ENCODE results near the gene GBP7. TPM values are rescaled to one million over a fixed set of nuclear protein-coding genes. Genes with fewer than 3 reads are reported as not detected.
"Not testable (repeated sequence)": the region's sequence is repeated elsewhere in the genome, so short reads cannot be mapped to it uniquely, and the experiment has no call there.

GBP7 gene
- total RNA-seq, 1 experiment from 2014 or later, result not detected

GRCh38 chr1:89142160-89142559 lies 33.6 kb downstream of the GBP7 start:
- no peaks in the 10 kb centered on the region for H3K9me3 ChIP-seq (ENCODE audit: low read length)
- no peaks in the 10 kb centered on the region for H3K9me2 ChIP-seq (replicated peaks; ENCODE audit: insufficient read depth, low read length)
- no peak overlapping the region for H3K9ac ChIP-seq (ENCODE audit: low read length)
- no peaks in the 10 kb centered on the region for H4K20me1 ChIP-seq (ENCODE audit: insufficient read depth, low read depth, low read length)
- no peaks in the 10 kb centered on the region for H3K36me3 ChIP-seq (ENCODE audit: insufficient read depth, low read length)
- no peak overlapping the region for H3K4me2 ChIP-seq (ENCODE audit: low read depth, low read length, poor library complexity, severe bottlenecking)
- no peaks in the 10 kb centered on the region for H3K27me3 ChIP-seq (ENCODE audit: low read length)
- H3K79me2 ChIP-seq (ENCODE audit: low read length), result no peaks in the 10 kb centered on the region
- DNase-seq, result no peak
- no peaks in the 10 kb centered on the region; the same call in 1 of the 2 replicates for H3K4me1 ChIP-seq (ENCODE audit: low read length)
- H3K4me3 ChIP-seq (ENCODE audit: low read length), result no peak overlapping the region
- H2AFZ ChIP-seq (ENCODE audit: low read length), result no peak overlapping the region
- no peak overlapping the region for H3K27ac ChIP-seq (ENCODE audit: low read length)

DNA sequence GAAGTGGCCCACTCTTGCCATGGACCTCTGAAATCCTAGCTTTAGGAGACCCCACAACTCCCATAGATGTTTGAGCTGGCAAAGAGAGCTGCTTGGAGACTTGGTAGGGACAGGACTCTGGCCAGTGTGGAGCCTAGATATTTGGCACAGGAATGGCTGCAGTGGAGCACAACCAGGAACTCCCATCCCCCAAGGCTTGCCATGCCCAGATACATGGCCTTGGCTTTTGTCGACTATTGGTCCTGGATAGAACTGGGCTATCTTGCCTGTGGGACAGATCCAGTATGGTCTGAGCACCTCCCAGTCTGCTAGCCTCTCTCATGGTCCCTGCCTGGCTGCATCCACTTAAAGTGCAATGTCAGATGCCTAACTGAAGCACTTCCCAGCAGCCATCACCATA lies 42.1 kb downstream of the GBP7 start:
- no peak for DNase-seq
- H3K9ac ChIP-seq (ENCODE audit: low read length), result no peak overlapping the region
- H3K4me3 ChIP-seq (ENCODE audit: low read length), result no peak overlapping the region

GRCh38 chr1:89130716-89131115 lies 45.1 kb downstream of the GBP7 start:
- Histone ChIP-seq H2AFZ (ENCODE audit: low read length) (no peak overlapping the region), H3K27ac (ENCODE audit: low read length) (no peak overlapping the region), H3K4me2 (ENCODE audit: low read depth, low read length, poor library complexity, severe bottlenecking) (no peak overlapping the region), H3K79me2 (ENCODE audit: low read length) (no peaks in the 10 kb centered on the region), H3K4me3 (ENCODE audit: low read length) (no peak overlapping the region), H3K27me3 (ENCODE audit: low read length) (no peaks in the 10 kb centered on the region), H3K36me3 (ENCODE audit: insufficient read depth, low read length) (no peaks in the 10 kb centered on the region), H3K9ac (ENCODE audit: low read length) (no peak overlapping the region), H3K9me3 (ENCODE audit: low read length) (no peaks in the 10 kb centered on the region), H3K9me2 (replicated peaks; ENCODE audit: insufficient read depth, low read length) (no peaks in the 10 kb centered on the region), H4K20me1 (ENCODE audit: insufficient read depth, low read depth, low read length) (no peaks in the 10 kb centered on the region), H3K4me1 (ENCODE audit: low read length) (no peaks in the 10 kb centered on the region)
- DNase-seq, result no peak

More for the DNA sequence above, 42.1 kb downstream of the GBP7 start:
- Histone ChIP-seq H2AFZ (ENCODE audit: low read length) (no peak overlapping the region), H3K9me3 (ENCODE audit: low read length) (no peaks in the 10 kb centered on the region), H3K27ac (ENCODE audit: low read length) (no peak overlapping the region), H3K4me1 (ENCODE audit: low read length) (no peaks in the 10 kb centered on the region), H3K4me2 (ENCODE audit: low read depth, low read length, poor library complexity, severe bottlenecking) (no peak overlapping the region), H4K20me1 (ENCODE audit: insufficient read depth, low read depth, low read length) (no peaks in the 10 kb centered on the region), H3K27me3 (ENCODE audit: low read length) (no peaks in the 10 kb centered on the region), H3K79me2 (ENCODE audit: low read length) (no peaks in the 10 kb centered on the region), H3K9me2 (replicated peaks; ENCODE audit: insufficient read depth, low read length) (no peaks in the 10 kb centered on the region), H3K36me3 (ENCODE audit: insufficient read depth, low read length) (no peaks in the 10 kb centered on the region)

GRCh38 chr1:89129911-89130310 lies 45.9 kb downstream of the GBP7 start:
- Histone ChIP-seq H3K9me3 (ENCODE audit: low read length) (no peaks in the 10 kb centered on the region), H3K4me3 (ENCODE audit: low read length) (no peak overlapping the region), H3K9ac (ENCODE audit: low read length) (no peak overlapping the region), H2AFZ (ENCODE audit: low read length) (no peak overlapping the region), H3K36me3 (ENCODE audit: insufficient read depth, low read length) (no peaks in the 10 kb centered on the region), H3K4me2 (ENCODE audit: low read depth, low read length, poor library complexity, severe bottlenecking) (no peak overlapping the region), H3K27me3 (ENCODE audit: low read length) (no peaks in the 10 kb centered on the region), H3K79me2 (ENCODE audit: low read length) (no peaks in the 10 kb centered on the region), H3K9me2 (replicated peaks; ENCODE audit: insufficient read depth, low read length) (no peaks in the 10 kb centered on the region), H3K4me1 (ENCODE audit: low read length) (no peaks in the 10 kb centered on the region), H3K27ac (ENCODE audit: low read length) (no peak overlapping the region), H4K20me1 (ENCODE audit: insufficient read depth, low read depth, low read length) (no peaks in the 10 kb centered on the region)
- DNase-seq, result no peak

DNA sequence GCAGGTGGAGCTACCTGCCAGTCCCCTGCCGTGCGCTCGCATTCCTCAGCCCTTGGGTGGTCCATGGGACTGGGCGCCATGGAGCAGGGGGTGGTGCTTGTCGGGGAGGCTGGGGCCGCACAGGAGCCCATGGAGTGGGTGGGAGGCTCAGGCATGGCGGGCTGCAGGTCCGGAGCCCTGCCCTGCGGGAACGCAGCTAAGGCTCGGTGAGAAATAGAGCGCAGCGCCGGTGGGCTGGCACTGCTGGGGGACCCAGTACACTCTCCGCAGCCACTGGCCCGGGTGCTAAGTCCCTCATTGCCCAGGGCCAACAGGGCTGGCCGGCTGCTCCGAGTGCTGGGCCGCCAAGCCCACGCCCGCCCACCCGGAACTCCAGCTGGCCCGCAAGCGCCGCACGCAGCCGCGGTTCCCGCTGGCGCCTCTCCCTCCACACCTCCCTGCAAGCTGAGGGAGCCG lies 47.8 kb downstream of the GBP7 start:
- H3K9ac ChIP-seq (ENCODE audit: low read length); H3K4me2 ChIP-seq (ENCODE audit: low read depth, low read length, poor library complexity, severe bottlenecking); DNase-seq; H3K4me3 ChIP-seq (ENCODE audit: low read length); H3K4me1 ChIP-seq (ENCODE audit: low read length); H3K27me3 ChIP-seq (ENCODE audit: low read length); H4K20me1 ChIP-seq (ENCODE audit: insufficient read depth, low read depth, low read length); H3K9me3 ChIP-seq (ENCODE audit: low read length); H3K79me2 ChIP-seq (ENCODE audit: low read length); H3K27ac ChIP-seq (ENCODE audit: low read length); H3K9me2 ChIP-seq (replicated peaks; ENCODE audit: insufficient read depth, low read length); H2AFZ ChIP-seq (ENCODE audit: low read length); H3K36me3 ChIP-seq (ENCODE audit: insufficient read depth, low read length): not testable (repeated sequence)

- H3K36me3 ChIP-seq (ENCODE audit: insufficient read depth, low read length); H3K27ac ChIP-seq (ENCODE audit: low read length); H3K4me3 ChIP-seq (ENCODE audit: low read length); H3K9me3 ChIP-seq (ENCODE audit: low read length); H3K4me2 ChIP-seq (ENCODE audit: low read depth, low read length, poor library complexity, severe bottlenecking); H2AFZ ChIP-seq (ENCODE audit: low read length); H4K20me1 ChIP-seq (ENCODE audit: insufficient read depth, low read depth, low read length); DNase-seq; H3K27me3 ChIP-seq (ENCODE audit: low read length); H3K4me1 ChIP-seq (ENCODE audit: low read length); H3K9ac ChIP-seq (ENCODE audit: low read length); H3K9me2 ChIP-seq (replicated peaks; ENCODE audit: insufficient read depth, low read length); H3K79me2 ChIP-seq (ENCODE audit: low read length): not testable (repeated sequence)
Observed at GRCh38 chr1:89126602-89127565, 48.9 kb downstream of the GBP7 start.

- Histone ChIP-seq H3K9ac (ENCODE audit: low read length) (no peak within 1 kb of the TSS), H3K4me3 (ENCODE audit: low read length) (no peak within 1 kb of the TSS), H3K27ac (ENCODE audit: low read length) (no peak within 1 kb of the TSS), H3K36me3 (ENCODE audit: insufficient read depth, low read length) (no peaks in the 10 kb centered on the region), H3K4me1 (ENCODE audit: low read length) (no peaks in the 10 kb centered on the region), H3K27me3 (ENCODE audit: low read length) (no peaks in the 10 kb centered on the region), H3K4me2 (ENCODE audit: low read depth, low read length, poor library complexity, severe bottlenecking) (no peak within 1 kb of the TSS), H3K79me2 (ENCODE audit: low read length) (no peaks in the 10 kb centered on the region), H2AFZ (ENCODE audit: low read length) (no peak within 1 kb of the TSS), H4K20me1 (ENCODE audit: insufficient read depth, low read depth, low read length) (no peaks in the 10 kb centered on the region), H3K9me3 (ENCODE audit: low read length) (no peaks in the 10 kb centered on the region), H3K9me2 (replicated peaks; ENCODE audit: insufficient read depth, low read length) (no peaks in the 10 kb centered on the region)
- no peak for DNase-seq
Observed at GRCh38 chr1:89125913-89126580, 49.8 kb downstream of the GBP7 start, which contains the start of gene GBP2. GBP2 (minus strand) TSS chr1:89126114; CDS start chr1:89121966, 4,148 bp downstream.

GRCh38 chr1:89125240-89125912 lies 50.4 kb downstream of the GBP7 start:
- Histone ChIP-seq H3K9me3 (ENCODE audit: low read length) (no peaks in the 10 kb centered on the region), H3K27ac (ENCODE audit: low read length) (no peak overlapping the region), H3K27me3 (ENCODE audit: low read length) (no peaks in the 10 kb centered on the region), H3K36me3 (ENCODE audit: insufficient read depth, low read length) (no peaks in the 10 kb centered on the region), H3K9ac (ENCODE audit: low read length) (no peak overlapping the region), H4K20me1 (ENCODE audit: insufficient read depth, low read depth, low read length) (no peaks in the 10 kb centered on the region), H3K79me2 (ENCODE audit: low read length) (no peaks in the 10 kb centered on the region), H3K9me2 (replicated peaks; ENCODE audit: insufficient read depth, low read length) (no peaks in the 10 kb centered on the region), H3K4me3 (ENCODE audit: low read length) (no peak overlapping the region), H2AFZ (ENCODE audit: low read length) (no peak overlapping the region), H3K4me2 (ENCODE audit: low read depth, low read length, poor library complexity, severe bottlenecking) (no peak overlapping the region), H3K4me1 (ENCODE audit: low read length) (no peaks in the 10 kb centered on the region)
- DNase-seq, result no peak
